ENCODE results near the gene MAGI2.

MAGI2 gene

GRCh38 chr7:78751253-78751652, 702.2 kb downstream of the MAGI2 start:
- TF ChIP-seq, protein P1, sequence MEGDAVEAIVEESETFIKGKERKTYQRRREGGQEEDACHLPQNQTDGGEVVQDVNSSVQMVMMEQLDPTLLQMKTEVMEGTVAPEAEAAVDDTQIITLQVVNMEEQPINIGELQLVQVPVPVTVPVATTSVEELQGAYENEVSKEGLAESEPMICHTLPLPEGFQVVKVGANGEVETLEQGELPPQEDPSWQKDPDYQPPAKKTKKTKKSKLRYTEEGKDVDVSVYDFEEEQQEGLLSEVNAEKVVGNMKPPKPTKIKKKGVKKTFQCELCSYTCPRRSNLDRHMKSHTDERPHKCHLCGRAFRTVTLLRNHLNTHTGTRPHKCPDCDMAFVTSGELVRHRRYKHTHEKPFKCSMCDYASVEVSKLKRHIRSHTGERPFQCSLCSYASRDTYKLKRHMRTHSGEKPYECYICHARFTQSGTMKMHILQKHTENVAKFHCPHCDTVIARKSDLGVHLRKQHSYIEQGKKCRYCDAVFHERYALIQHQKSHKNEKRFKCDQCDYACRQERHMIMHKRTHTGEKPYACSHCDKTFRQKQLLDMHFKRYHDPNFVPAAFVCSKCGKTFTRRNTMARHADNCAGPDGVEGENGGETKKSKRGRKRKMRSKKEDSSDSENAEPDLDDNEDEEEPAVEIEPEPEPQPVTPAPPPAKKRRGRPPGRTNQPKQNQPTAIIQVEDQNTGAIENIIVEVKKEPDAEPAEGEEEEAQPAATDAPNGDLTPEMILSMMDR (IDR thresholded peaks at IDR 0.05; ENCODE audit: low read depth, low read length, missing control alignments) = no peak
- no peak overlapping the region for H3K4me3 ChIP-seq (ENCODE audit: low read depth, low read length)
- in situ Hi-C loops (cut with HindIII; ENCODE audit: low sequenced_read_pairs) = no loop called here
- DNase-seq (ENCODE audit: low read depth) = no peak

- in situ Hi-C loops (cut with HindIII; ENCODE audit: low sequenced_read_pairs) = no loop called here
- no peak for DNase-seq (ENCODE audit: low read depth)
- TF ChIP-seq, protein P1 (IDR thresholded peaks at IDR 0.05; ENCODE audit: low read depth, low read length, missing control alignments) = no peak
- H3K4me3 ChIP-seq (ENCODE audit: low read depth, low read length) = no peak overlapping the region
Observed at GRCh38 chr7:78749052-78749746, 704.3 kb downstream of the MAGI2 start.

DNA sequence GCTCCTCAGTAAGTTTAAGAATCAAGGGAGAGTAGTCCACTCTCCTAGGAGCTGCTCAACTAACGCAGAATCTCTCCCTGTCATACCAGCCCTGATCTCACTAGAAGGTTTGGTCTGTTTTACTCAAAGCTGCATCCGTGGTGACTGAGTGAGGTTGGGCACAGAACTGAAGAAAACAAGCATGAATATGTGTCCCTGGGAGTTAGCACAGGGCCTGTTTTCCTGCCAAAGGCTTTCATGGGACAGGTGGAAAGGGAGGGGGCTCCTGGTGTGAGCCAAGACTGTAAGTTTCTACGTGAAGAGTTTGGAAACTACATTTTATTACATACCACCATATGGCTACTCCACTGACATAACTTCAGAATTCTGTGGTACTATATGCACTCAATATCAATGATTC, 705.9 kb downstream of the MAGI2 start:
- DNase-seq (ENCODE audit: low read depth) = no peak
- in situ Hi-C loops (cut with HindIII; ENCODE audit: low sequenced_read_pairs) = no loop called here
- no peak overlapping the region for H3K4me3 ChIP-seq (ENCODE audit: low read depth, low read length)
- TF ChIP-seq, protein P1 (IDR thresholded peaks at IDR 0.05; ENCODE audit: low read depth, low read length, missing control alignments) = no peak

DNA sequence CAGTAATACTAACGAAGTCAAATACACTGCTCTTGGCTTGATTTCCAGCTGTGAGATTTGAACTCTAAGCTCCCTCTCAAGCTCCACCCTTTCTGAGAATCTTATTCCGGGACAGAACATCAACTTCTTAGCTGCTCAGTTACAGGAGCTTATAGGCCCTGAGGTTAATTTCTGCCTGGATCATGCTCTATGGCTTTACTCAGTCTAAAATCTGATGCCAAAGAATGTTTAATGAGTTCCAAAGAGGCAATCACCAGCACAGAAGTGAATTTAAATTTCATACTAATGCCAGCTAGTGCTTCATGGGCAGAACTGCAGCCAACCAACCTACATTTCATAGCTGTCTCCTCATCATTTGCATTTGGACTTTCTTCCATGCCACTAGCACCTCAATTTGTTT, 707.2 kb downstream of the MAGI2 start:
- TF ChIP-seq, protein P1 (IDR thresholded peaks at IDR 0.05; ENCODE audit: low read depth, low read length, missing control alignments) = no peak
- no peak overlapping the region for H3K4me3 ChIP-seq (ENCODE audit: low read depth, low read length)
- DNase-seq (ENCODE audit: low read depth) = no peak
- in situ Hi-C loops (cut with HindIII; ENCODE audit: low sequenced_read_pairs) = no loop called here

DNA sequence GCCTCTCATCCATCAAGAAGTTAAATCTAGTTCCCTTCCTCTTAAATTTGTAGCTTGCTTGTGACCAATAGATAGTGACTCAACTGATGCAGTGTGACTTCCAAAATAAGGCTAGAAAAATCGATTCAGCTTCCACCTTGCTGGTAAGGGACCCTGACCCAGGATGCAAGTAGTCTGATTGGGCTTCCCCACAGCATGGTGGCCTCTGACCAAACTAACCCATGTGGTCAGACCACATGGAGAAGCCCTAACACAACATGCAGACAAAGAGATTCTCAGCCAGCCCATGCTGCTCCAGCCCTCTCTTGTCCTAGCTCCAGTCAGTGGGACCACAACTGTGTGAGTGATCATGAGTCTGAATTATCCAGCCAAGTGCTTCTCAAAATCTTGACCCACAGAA, 710.8 kb downstream of the MAGI2 start:
- DNase-seq (ENCODE audit: low read depth) = no peak
- H3K4me3 ChIP-seq (ENCODE audit: low read depth, low read length) = no peak overlapping the region
- in situ Hi-C loops (cut with HindIII; ENCODE audit: low sequenced_read_pairs) = no loop called here
- TF ChIP-seq, protein P1 (IDR thresholded peaks at IDR 0.05; ENCODE audit: low read depth, low read length, missing control alignments) = no peak

GRCh38 chr7:78736548-78736947, 716.9 kb downstream of the MAGI2 start:
- no peak overlapping the region for H3K4me3 ChIP-seq (ENCODE audit: low read depth, low read length)
- TF ChIP-seq, protein P1 (IDR thresholded peaks at IDR 0.05; ENCODE audit: low read depth, low read length, missing control alignments) = no peak
- in situ Hi-C loops (cut with HindIII; ENCODE audit: low sequenced_read_pairs) = no loop called here
- no peak for DNase-seq (ENCODE audit: low read depth)

Measured in astrocyte of the cerebellum (primary cell).